AML-193 (cell line): ENCODE results near the gene CALCA.
"Not testable (repeated sequence)": the region's sequence is repeated elsewhere in the genome, so short reads cannot be mapped to it uniquely, and the experiment has no call there.

Source experiments
- DNase-seq, 2 experiments: peaks; one replicate each; lab custom pipeline; 2025; lab: John Stamatoyannopoulos, UW

Gene CALCA, protein sequence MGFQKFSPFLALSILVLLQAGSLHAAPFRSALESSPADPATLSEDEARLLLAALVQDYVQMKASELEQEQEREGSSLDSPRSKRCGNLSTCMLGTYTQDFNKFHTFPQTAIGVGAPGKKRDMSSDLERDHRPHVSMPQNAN

DNA sequence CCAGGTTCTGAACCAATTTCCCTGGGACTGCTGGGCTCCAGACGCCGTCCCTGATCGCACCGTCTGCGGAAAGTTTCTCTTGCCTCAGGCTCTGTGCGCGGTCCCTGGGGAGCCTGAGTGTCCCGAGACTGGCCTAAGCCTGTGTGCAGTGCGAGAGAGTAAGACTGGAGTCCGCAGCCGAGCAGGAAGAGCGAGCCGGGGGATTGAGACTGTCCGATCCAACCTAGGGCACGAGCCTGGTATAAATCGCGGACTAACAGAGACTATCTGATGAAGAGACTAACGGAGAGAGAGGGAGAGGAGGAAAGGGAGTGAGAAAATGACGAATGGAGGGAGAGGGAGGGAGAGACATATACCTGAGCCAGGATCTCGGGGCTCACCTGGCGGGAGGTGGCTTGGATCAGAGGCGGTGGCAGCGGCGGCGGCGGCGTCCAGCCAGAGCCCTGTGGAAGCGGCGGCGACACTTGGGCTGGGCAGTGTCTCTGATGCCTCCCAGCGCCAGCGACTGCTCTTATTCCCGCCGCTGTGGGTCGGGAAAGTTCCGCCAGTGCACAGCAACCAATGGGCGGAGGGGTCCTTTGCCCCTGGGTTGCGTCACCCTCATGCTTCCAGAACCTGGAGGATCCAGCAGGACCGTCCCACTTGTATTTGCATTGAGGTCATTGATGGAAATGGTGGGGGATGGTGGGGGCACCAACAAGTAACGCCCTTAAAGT, at the start of gene CALCA:
Gene CALCA (minus strand): TSS at position 487 of the 716 bp plus-strand sequence. CDS start 1,159 bp downstream, outside the sequence.
- DNase-seq: no peak

DNA sequence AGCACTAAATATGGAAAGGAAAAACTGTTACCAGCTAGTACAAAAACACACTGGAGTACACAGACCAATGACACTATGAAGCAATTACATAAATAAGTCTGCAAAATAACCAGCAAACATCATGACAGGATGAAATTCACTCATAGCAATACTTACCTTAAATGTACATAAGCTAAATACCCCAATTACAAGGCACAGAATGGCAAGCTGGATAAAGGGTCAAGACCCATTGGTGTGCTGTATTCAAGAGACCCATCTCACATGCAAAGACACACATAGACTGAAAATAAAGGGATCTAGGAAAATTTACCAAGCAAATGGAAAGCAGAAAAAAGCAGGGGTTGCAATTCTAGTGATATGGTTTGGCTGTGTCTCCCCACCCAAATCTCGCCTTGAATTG, 44.0 kb upstream of the CALCA start:
- no peak for DNase-seq

DNA sequence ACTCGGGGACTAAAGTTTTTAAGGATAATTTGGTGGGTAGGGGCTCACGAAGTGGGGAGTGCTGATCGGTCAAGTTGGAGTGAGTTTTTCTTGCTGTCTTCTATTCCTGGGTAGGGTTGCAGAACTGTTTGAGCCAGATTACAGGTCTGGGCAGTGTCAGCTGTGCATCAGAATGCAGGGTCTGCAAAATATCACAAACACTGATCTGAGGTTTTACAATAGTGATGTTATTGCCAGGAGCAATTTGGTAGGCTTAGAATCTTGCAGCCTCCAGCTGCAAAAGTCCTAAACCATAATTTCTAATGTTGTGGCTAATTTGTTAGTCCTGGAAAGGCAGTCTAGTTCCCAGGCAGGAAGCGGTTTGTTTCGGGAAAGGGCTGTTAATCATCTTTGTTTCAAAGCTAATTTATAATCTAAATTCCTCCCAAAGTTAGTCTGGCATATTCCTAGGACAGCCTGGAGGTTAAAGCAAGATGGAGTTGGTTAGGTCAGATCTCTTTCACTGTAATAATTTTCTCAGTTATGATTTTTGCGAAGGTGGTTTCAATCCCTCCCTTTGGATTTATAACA, 39.7 kb upstream of the CALCA start:
- DNase-seq: no peak

DNA sequence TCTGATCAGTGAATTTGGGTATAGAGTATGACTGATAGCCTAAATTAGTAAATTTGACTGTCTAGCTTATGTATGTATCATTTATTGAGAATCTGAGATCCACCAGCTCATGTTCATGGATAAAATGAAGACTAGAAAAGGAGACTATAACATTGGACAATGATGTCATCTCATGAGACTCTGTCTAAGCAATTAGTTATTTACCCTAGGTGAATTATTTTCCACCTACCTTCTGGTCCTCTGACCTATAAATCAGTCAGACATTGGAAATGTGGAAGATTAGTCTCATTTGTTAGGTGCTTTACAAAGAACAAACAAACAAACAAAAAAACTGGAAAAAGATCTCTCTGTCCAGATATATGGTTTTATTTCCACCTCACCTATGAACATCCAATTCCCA, 38.7 kb upstream of the CALCA start:
- no peak for DNase-seq

DNA sequence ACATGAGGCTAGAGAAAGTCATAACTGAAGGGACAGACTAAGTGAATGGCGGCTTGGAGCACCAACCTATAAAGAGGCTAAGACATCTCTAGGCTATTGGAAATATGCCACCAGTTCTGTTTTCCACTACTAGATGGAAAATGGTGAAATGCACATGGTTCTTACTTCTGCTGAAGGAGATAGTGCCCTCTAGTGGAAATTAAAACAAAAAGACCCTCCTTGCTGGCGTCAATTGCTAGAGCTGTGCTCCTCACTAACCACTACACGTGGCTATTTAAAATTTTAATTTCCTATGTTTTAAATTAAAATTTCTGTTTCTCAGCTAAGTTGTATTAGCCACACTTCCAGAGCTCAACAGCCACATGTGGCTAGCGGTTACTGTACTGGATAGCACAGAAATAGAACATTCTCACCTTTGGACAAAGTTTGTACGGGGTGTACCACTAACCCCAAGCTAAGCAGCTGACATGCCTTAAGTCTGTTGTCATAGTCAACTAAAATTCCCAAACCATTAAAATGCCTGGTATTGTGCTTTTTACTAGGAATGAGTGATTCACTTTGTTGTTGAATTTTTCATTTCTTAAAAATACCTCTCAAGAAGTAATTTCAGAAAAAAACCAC, 34.1 kb upstream of the CALCA start:
- peak; percentile 68 to 73 for DNase-seq

DNA sequence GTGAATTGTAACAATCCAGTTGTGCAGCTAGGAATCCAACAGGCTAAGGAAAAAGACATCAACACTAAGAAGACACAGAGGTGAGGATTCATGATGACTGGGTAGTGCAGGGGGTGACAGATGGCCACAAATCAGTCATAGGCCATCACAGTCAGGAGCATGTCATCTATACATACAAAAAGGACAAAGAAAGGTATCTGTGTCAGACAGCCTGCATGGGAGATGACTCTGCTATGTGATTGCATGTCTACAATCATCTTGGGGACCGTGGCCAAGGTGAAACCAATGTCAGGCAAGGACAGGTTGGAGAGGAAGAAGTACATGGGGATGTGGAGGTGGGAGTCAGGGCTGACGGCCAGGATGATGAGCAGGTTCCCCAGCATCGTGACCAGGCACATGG, 16.0 kb upstream of the CALCA start:
- not testable (repeated sequence) for DNase-seq

DNA sequence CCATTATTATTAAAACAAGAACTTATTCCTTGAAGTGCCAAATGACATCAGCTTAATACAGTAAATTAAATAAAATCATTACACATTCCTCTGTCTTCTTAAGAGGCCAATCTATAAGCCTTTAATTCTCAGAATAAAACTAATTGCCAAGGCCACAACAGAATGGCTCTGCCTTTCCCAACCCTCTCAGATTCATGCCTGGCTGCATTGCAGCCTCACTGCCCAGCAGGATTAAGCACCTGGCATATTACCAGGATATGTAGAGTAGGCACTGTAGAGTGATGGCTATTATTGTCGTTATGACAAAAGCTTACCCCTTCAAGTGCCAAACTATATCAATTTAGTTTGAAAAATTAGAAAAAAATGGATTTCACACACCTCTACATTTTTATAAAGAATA, 9.4 kb upstream of the CALCA start:
- DNase-seq: no peak

DNA sequence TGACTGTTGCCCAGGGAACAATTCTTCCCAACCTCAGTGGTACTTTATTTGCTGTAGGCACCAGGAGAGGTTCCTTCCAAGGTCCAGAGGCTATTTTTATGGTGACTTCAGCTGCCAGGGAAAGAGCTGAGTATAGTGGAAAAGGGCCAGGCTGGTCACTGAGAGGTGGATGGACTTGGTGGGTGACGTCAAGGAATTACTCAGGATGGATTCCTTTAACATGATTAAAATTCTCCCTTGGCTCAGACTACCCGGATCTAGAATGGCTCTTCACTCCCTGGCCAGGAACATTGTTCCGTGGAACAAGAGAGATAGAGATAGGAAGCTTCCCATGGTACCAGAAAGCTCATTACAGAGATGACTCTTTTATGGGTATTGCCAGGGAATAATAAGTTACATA, 8.7 kb upstream of the CALCA start:
- no peak for DNase-seq

DNA sequence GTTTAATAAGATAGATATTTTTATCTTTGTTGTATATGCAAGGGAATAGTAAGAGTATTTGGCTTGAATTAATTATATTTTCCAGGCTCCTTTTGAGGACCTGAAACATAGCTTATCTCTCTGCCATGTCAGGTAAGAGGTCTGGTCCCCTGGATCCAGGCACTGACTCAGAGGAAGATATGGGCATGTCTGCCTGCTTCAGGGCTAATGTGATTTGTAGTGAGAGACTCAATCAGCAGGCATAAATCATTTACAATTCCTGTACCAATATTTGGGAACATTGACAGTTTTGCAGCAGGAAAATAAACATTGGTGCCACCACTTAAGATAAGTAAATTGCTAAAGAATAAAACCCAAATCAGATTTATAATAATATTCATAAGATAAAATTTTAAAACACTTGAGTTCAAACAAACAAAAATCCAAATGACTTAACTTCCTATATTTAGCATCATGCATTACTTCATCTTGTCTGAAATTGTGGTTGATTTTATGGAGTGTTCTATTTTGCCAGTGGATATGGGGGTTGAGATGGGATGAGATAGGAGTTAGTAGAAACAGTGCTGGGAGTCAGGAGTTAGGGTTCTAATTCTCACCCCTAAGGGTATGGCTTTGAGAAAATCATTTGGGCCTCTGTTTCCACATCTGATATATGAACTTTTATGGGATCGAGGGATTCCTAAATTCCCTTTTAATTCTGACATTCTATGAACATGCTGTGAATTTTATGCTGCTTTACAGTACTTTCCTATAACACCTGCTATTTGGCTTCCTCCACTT, 5.1 kb upstream of the CALCA start:
- DNase-seq: no peak

DNA sequence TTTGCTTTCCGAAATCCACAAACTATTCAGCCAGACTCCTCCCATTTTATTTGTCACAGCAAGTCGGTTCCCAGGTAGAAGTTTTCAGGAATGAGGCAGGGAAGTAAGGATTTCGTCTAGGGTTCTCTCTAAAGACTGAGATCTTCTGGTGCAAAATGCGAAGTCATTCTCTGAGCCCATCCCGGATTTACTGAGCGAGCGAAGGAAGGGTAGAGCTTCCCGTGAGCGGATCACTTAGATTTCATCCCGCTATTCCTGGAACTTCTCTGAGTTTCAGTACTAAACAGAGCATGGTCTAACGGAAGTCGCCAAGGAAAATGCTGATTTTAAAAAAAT, 3.1 kb upstream of the CALCA start:
- no peak for DNase-seq

DNA sequence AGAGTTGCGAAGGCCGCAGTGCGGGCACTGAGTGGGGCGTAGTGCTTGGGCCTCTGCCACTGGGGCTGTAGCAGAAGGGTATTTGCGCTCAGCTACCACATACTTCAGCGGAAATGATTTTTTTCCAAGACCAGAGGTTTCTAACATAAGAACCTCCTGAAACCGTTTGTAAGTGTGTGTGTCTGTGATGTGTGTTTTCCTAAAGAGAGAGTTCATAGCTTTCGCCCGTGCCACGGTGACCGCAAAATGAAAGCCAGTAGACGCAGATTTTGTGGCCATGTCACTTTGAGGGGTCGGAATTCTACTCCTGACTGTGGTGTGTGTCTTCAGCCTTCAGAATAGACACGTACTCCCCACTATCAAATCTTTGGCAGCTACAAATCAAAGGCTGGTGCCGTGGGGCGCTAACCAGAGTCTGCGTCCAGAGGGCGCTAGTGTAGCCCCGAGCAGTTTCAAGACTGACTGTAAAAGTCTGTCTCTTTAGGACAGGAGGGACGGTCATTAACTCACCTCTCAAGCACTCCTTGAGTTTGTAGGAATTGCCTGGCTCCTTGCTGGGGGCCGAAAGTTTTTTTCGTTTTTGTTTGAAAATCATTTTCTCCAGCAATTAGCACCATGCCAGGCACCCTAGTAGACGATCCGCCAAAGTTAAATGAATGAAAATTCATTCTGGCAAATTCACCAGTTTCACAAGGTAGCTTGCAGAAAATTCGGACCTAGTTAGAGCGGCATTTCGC, 2.5 kb upstream of the CALCA start:
- DNase-seq: peak in 1 of 2 experiments; percentile 4

DNA sequence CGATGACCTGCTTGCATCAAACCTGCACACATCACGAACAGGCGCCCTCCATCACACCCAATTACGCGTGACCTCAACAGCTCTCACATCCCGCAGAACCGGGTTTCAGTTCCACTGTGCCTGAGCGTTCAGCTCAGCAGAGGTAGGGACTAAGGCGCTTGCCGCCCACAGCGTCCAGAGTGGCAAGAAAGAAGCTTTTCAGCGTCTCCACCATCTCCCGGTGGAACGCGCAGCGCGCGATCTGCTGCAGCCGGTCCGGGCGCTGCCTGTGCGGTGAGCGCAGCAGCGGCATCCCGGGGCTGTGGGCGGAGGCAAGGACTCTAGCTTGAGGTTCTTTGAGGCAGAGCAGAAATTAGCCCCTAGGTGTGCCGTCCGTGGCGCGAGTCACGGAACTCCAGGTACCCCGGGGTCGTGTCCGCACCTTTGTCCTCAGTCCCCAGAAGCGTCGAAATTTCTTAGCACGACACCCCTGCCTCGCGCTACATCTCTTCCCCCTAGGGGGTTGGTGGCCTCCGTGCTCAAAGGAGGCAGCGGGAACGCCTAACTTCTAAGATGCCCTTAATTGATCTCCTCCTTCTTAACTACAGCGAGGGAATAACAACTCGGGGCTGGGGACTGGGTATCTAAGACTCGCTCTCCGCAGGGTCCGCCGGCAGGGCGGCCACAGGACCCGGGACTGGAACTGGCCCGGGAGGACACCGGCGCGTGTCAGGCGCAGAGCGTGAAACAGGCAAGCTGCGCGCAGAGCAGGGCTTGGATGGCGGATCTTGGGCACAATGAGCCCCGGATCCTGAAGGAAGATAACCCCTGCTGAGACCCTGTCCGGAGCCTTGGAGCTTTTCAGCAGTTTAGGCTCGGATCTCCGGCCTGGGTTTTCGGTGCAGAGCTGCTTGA, 1.7 kb upstream of the CALCA start:
- no peak for DNase-seq

DNA sequence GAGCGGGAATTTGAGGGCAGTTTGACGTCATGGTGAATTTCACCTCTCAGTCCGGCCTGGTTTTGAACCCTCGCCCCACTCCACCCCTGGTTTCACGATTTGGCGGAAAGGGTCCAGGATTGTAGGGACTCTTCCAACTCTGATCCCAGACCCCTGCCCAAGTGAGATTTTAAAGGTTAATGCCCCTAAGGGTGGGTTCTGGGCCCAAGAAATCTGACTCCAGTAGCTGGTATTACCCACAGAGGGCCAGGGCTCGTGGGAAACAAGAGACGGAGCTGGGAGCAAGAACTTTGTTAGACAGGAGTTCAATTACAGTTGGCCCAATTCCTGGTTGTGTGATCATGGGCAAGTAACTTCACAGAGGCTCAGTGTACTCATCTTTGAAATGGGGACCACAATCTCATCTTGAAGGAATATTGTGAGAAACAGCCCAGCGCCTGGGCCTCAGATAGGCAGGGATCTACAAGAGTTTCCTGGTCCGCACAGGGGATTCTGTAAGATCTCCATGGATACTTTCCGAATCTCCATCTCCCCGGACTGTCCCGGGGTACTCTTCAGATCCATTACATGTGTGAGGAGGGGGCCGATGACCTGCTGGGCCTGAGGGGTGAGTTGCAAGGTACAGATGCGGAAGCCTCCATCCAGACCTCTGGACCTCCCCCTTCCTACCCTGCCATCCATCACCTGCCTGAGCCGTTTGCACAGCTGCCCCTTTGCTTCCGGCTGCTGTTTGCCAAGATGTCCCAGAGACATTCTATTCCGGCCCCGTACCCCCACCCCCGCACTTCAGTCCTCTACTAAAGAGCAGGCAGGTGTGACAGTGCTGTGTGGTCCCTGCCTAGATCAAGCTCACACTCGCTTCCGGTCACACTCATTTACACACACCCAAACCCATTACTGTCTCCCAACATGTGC, 687 bp upstream of the CALCA start:
- no peak for DNase-seq

DNA sequence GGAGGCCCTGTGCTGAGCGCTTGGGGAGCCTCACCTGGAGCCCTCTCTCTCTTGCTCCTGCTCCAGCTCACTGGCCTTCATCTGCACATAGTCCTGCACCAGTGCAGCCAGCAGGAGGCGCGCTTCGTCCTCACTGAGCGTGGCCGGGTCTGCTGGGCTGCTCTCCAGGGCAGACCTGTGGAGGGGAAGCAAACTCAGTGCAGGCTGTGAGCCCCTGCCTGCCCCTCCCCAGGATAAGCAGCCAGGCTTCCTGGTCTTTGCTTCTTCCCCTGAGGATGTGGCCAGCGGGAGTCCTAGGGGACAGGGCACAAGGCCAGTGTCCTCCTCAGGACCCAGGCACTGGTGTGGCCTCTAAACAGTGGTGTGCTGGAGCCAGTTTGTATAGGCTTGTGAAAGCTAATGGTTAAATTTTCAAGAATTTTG, 2.2 kb downstream of the CALCA start:
- DNase-seq: no peak

DNA sequence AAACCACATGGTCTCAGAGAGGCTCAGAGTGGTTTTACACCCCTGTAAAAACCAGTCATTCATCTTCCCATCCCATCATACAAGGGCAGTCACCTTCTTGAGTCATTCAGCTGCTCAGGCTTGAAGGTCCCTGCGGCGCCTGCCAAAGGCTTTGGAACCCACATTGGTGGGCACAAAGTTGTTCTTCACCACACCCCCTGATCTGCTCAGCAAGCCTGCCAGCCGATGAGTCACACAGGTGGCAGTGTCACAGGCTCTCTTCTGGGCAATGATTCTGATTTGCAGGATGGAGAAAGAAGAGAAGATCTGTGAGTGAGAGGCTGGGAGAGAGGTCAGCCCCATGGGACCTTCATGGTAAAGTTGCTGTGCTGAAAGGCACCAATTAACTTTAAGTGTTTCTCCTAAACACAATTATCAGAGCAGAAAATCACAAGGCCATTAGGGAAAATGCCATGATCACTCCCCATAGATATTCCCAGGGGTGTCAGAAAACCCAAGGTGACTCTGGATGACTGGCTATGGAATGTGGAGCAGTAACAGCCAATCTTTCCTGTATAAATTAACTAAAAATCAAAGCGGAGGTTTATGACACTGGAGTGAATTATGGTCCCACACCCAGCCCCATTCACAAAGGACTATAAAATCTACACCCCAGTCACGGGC, 4.4 kb downstream of the CALCA start:
- DNase-seq: no peak

DNA sequence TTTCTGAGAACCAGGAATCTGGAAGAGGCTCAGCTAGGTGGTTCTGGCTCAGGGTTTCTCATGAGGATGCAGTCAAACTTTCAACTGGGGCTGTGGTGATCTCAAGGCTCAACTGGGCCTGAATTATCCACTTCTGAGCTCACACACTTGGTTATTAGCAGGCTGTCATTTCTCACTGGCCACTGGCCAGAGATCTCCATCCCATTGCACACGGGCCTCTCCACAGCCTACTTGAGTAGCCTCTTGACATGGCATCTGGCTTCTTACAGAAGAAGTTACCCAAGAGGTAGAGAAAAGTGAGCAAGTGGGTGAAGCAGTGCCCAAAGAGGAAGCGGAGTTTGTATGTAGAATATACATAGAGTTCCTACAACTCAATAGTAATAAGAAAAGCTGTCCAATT, 16.0 kb downstream of the CALCA start:
- no peak for DNase-seq

DNA sequence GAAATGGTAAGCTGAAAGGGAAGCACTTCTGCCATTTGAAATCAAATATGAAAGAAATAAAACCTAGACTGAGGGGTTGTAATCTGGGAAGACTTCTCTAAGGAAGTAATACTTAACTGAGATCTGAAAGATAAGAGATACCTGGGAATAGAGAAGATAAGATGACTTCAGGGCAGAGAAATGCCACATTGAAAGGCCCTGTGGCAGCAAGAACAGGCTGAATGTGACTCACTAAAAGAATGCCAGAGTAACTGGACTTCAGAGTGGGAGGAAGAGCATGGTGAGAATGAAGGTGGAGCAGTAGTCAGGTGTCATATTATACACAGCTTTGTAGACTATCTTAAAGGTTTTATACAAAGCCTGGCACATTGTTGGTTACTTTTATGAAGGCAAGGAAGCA, 17.6 kb downstream of the CALCA start:
- no peak for DNase-seq

DNA sequence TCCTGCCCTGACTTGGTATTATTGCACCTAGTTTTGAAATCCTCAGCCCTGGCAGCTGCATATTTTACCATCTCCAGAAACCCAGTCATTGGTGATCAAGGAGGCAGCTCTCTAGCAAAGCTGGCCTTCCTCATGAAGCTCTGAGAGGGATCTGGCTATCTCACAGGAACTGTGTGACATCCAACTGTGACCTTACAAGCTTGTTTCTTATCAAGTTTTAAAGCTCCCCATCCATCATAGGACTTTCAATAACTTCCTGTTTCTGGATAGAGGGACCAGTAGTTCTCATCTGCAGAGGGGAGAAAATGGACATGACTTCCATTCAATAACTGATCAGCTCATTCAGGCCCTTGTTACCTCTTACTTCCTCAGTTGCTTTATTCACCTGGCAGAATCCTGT, 18.2 kb downstream of the CALCA start:
- DNase-seq: no peak
